K562 (cell line): ENCODE data around the gene NOTCH1. TPM values are rescaled to one million over a fixed set of nuclear protein-coding genes. Genes with fewer than 3 reads are reported as not detected.

Source experiments
- ATAC-seq: fragments of 200-7000 bp; cut with Tn5 transposase; 3 replicates; pipeline ENCODE4 v1.9.1; 2020; ENCODE audit warnings: moderate library complexity
- BruUV-seq: library from RNA; stranded (reverse); fragments of 400-500 nt; replicated peaks from 2 replicates; lab custom pipeline; 2021; lab: Mats Ljungman, UMichigan
- CTCF ChIA-PET: fragments of 300-600 bp; formaldehyde crosslinking; extraction: SDS; loops from one replicate; lab custom pipeline; 2021; ENCODE audit warnings: low intra/inter-chr PET ratio; lab: Yijun Ruan, JAX
- POLR2A ChIA-PET: fragments of 300-600, 350-650 bp; sonication (Branson Sonifier 250); formaldehyde crosslinking; extraction: SDS; loops from one replicate; lab custom pipeline; 2021; ENCODE audit warnings: antibody characterized with exemption, inconsistent platforms; lab: Yijun Ruan, JAX
- DNase-seq, 4 experiments: peaks; one replicate each; pipeline versions ENCODE4 v3.0.0 to v3.0.0-alpha.2; 2011 to 2018; ENCODE audit warnings: low spot score in 3 of 4, mixed read lengths in 3 of 4; ENCODE audit errors: extremely low read depth in 1 of 4
- FAIRE-seq: peaks from 2 replicates; lab custom pipeline; 2011; peaks lifted over from hg19 to GRCh38; lab: Jason Lieb, UNC
- H2AFZ ChIP-seq: 2 replicates; pipeline ENCODE4 v1.6.0; 2011; ENCODE audit warnings: low read depth, low read length, control low read depth, inconsistent platforms
- H3K27ac ChIP-seq: fragments of 200-600 bp; 3 replicates; pipeline ENCODE4 v1.8.0; 2011; ENCODE audit warnings: low read depth, mild to moderate bottlenecking, control low read depth, inconsistent platforms, low read length, moderate library complexity, mixed read lengths; ENCODE audit errors: extremely low read depth
- H3K27me3 ChIP-seq, 2 experiments: fragments of 300-600 bp in 1 of 2; 2 replicates in 1 of 2; 3 replicates in 1 of 2; pipeline versions ENCODE4 v1.6.0 to v1.8.0; 2011; ENCODE audit warnings: inconsistent platforms in 2 of 2, low read length in 2 of 2, mild to moderate bottlenecking in 1 of 2, mixed read lengths in 1 of 2, moderate library complexity in 1 of 2; ENCODE audit not compliant: control insufficient read depth in 2 of 2, insufficient read depth in 2 of 2
- H3K36me3 ChIP-seq: fragments of 300-600 bp; 3 replicates; pipeline ENCODE4 v1.8.0; 2011; ENCODE audit warnings: mild to moderate bottlenecking, low read length, inconsistent platforms; ENCODE audit not compliant: control insufficient read depth, insufficient read depth
- H3K4me1 ChIP-seq, 2 experiments: fragments of 200-600 bp in 1 of 2; replicated peaks in 1 of 2; 2 replicates in 1 of 2; 3 replicates in 1 of 2; pipeline versions ENCODE4 v1.5.1 to v1.8.0; 2011; ENCODE audit warnings: inconsistent platforms in 2 of 2, low read length in 2 of 2, mild to moderate bottlenecking in 1 of 2, mixed read lengths in 1 of 2, moderate library complexity in 1 of 2; ENCODE audit not compliant: control insufficient read depth in 2 of 2, insufficient read depth in 2 of 2
- H3K4me2 ChIP-seq: 2 replicates; pipeline ENCODE4 v1.6.1; 2011; ENCODE audit warnings: low read length, control low read depth, inconsistent platforms, mixed read lengths; ENCODE audit not compliant: insufficient read depth
- H3K4me3 ChIP-seq: fragments of 200-600 bp; sonication (generic), shearing (Covaris generic); 2 replicates; pipeline ENCODE4 v1.5.1; 2016; ENCODE audit warnings: control low read depth, inconsistent platforms
- H3K79me2 ChIP-seq: fragments of 200-600 bp; 3 replicates; pipeline ENCODE4 v1.8.0; 2011; ENCODE audit warnings: low read length, inconsistent platforms; ENCODE audit not compliant: control insufficient read depth, insufficient read depth
- H3K9ac ChIP-seq, 2 experiments: 2 replicates each; pipeline versions ENCODE4 v1.6.0 to v1.6.1; 2011; ENCODE audit warnings: low read depth in 2 of 2, low read length in 2 of 2, control low read depth in 1 of 2, inconsistent platforms in 1 of 2, mild to moderate bottlenecking in 1 of 2, mixed read lengths in 1 of 2; ENCODE audit not compliant: insufficient read depth in 1 of 2
- H3K9me1 ChIP-seq: one replicate; pipeline ENCODE4 v1.6.0; 2011; ENCODE audit warnings: inconsistent platforms, mild to moderate bottlenecking, low read length, moderate library complexity; ENCODE audit not compliant: control insufficient read depth, insufficient read depth
- H3K9me3 ChIP-seq: replicated peaks from 2 replicates; pipeline ENCODE4 v1.5.1; 2011; ENCODE audit warnings: low read depth, low read length, inconsistent platforms; ENCODE audit not compliant: control insufficient read depth, insufficient read depth
- H4K20me1 ChIP-seq: replicated peaks from 2 replicates; pipeline ENCODE4 v1.6.1; 2011; ENCODE audit warnings: low read length, inconsistent platforms, mixed read lengths; ENCODE audit not compliant: control insufficient read depth, insufficient read depth
- HMBOX1 ChIP-seq: sonication (generic); IDR thresholded peaks from 2 replicates; pipeline ENCODE4 v1.6.1; 2016
- RBFOX2 ChIP-seq: fragments of 200-400 bp; formaldehyde crosslinking; IDR thresholded peaks from 2 replicates; pipeline ENCODE4 v1.6.1; 2017; ENCODE audit warnings: low read depth, mild to moderate bottlenecking, low read length, moderate library complexity
- USF1 ChIP-seq: sonication (generic); formaldehyde crosslinking; IDR thresholded peaks from 2 replicates; pipeline ENCODE4 v1.9.0; 2022; ENCODE audit warnings: mild to moderate bottlenecking, missing genetic modification reagents
- WGBS: fragments of 100-300 bp; shearing (Covaris generic); methylation state at CpG from one replicate; pipeline ENCODE4 v1.1.6; 2016; ENCODE audit warnings: low coverage, mixed read lengths; ENCODE audit not compliant: insufficient coverage; ENCODE audit errors: missing lambda C conversion rate; 5-methylcytosine and 5-hydroxymethylcytosine counted together
- in situ Hi-C: fragments of 300-500 bp; cut with MboI; formaldehyde crosslinking; loops from 4 replicates; pipeline ENCODE4 v1.15.0; 2018; ENCODE audit warnings: inconsistent platforms, mixed read lengths
- intact Hi-C: fragments of 100-400 bp; cut with micrococcal nuclease; formaldehyde crosslinking; loops from 2 replicates; pipeline ENCODE4 v1.14.2; 2022
- polyA plus RNA-seq, 8 experiments: library from polyadenylated mRNA; depleted of rRNA in 4 of 8; stranded (reverse) in 5 of 8; unstranded in 3 of 8; fragments of >200 nt; fragmentation: Nextera tagmentation in 2 of 8; fragmentation: Illumina TruSeq in 1 of 8; extraction: Ambion mirVana in 2 of 8; extraction: Trizol in 1 of 8; gene quantifications; 2 replicates each; pipeline versions ENCODE4 v1.2.1 to v1.2.3, GENCODE V29; 2011 to 2014; ENCODE audit warnings: inconsistent platforms in 1 of 8, missing spikeins in 1 of 8
- total RNA-seq, 7 experiments: library from RNA; depleted of rRNA in 6 of 7; stranded (reverse); fragments of >200 nt in 6 of 7; fragmentation: Illumina TruSeq in 2 of 7; extraction: Trizol in 2 of 7; gene quantifications; 2 replicates each; pipeline versions ENCODE4 v1.2.1 to v1.2.3, GENCODE V29; 2011 to 2021; ENCODE audit warnings: low replicate concordance in 1 of 7

NOTCH1 gene
- total and polyA plus RNA-seq, 9 of the 15 experiments (the other 6 are each of a cell fraction or from before 2014, with no cell fraction given) = 0.03 to 31.4 (median 2.3) TPM

GRCh38 chr9:136465500-136466154 is 80.2 kb downstream of the NOTCH1 start:
- WGBS = 97% methylated on average over 25 of the region's 27 CpGs
- no peak overlapping the region for H3K4me2 ChIP-seq
- H3K27ac ChIP-seq = no peak overlapping the region
- H3K9me3 ChIP-seq = no peaks in the 10 kb centered on the region
- H2AFZ ChIP-seq = no peak overlapping the region
- TF ChIP-seq USF1 (CRISPR knock-in tag) (no peak), RBFOX2 (0 out of 2 replicates have a peak, but pooled peaks have one; percentile 5), HMBOX1 (no peak)
- H3K4me1 ChIP-seq = peaks cover 0 to 7% of the 10 kb centered on the region in 2 experiments; a peak in 2 of 5 replicates
- ChIA-PET CTCF (no interaction called here), POLR2A (interaction anchor here (1.2 to 1.8 kb wide), 2 partner anchors 9 to 20 kb away, joined by 3 to 8 read pairs; no protein-coding TSS in a partner anchor)
- H3K27me3 ChIP-seq = no peaks in the 10 kb centered on the region
- no peak overlapping the region for H3K9ac ChIP-seq
- H3K4me3 ChIP-seq = no peak overlapping the region
- intact Hi-C loops (no loop called here), in situ Hi-C loops (no loop called here)
- FAIRE-seq (no peak), ATAC-seq (no peak), DNase-seq (no peak)
- BruUV-seq = no TSS peak
- no peaks in the 10 kb centered on the region for H3K9me1 ChIP-seq
- peaks cover 13% of the 10 kb centered on the region; the same call in 1 of the 3 replicates for H3K79me2 ChIP-seq
- H4K20me1 ChIP-seq = peaks cover 11% of the 10 kb centered on the region
- H3K36me3 ChIP-seq = peaks cover 97% of the 10 kb centered on the region
